Activated CD8-positive, alpha-beta memory T cell treated with anti-CD3 and anti-CD28 coated beads, Interleukin-2, amount 50 U/mL, for 24 hours (primary cell): Measurements from ENCODE around the gene TAGAP.
A peak's percentile ranks its signal among the peaks of the same experiment; 100 is the strongest.

ENCODE experiments used
- DNase-seq: peaks from one replicate; pipeline ENCODE4 v3.0.0-alpha.2; 2020; ENCODE audit errors: extremely low read depth

TAGAP gene

GRCh38 chr6:159044899-159045727 lies at the start of gene TAGAP:
TAGAP (minus strand) TSS chr6:159044991; CDS start chr6:159044146, 845 bp downstream.
- peak; percentile 76 for DNase-seq

GRCh38 chr6:159093609-159094443 lies 49.0 kb upstream of the TAGAP start:
- no peak for DNase-seq

GRCh38 chr6:159092631-159093030 lies 47.8 kb upstream of the TAGAP start:
- DNase-seq, result no peak

- DNase-seq, result no peak
These were observed 46.0 kb upstream of the TAGAP start for GRCh38 chr6:159090530-159091480.

GRCh38 chr6:159089909-159090308 lies 45.1 kb upstream of the TAGAP start:
- DNase-seq, result no peak

- DNase-seq, result no peak
These were observed 44.7 kb upstream of the TAGAP start for GRCh38 chr6:159089443-159089842.

GRCh38 chr6:159086033-159086618 lies 41.3 kb upstream of the TAGAP start:
- DNase-seq, result no peak

GRCh38 chr6:159085396-159085895 lies 40.7 kb upstream of the TAGAP start:
- no peak for DNase-seq

- no peak for DNase-seq
These were observed 39.8 kb upstream of the TAGAP start for GRCh38 chr6:159084493-159085091.

GRCh38 chr6:159083146-159083545 lies 38.4 kb upstream of the TAGAP start:
- DNase-seq, result no peak

GRCh38 chr6:159082039-159082815 lies 37.4 kb upstream of the TAGAP start:
- DNase-seq, result no peak

- DNase-seq, result no peak
These were observed 35.6 kb upstream of the TAGAP start for GRCh38 chr6:159080217-159080976.

- no peak for DNase-seq
These were observed 34.6 kb upstream of the TAGAP start for GRCh38 chr6:159079367-159079766.

- DNase-seq, result peak; percentile 44
These were observed 32.3 kb upstream of the TAGAP start for GRCh38 chr6:159077123-159077522.

GRCh38 chr6:159075506-159076228 lies 30.9 kb upstream of the TAGAP start:
- no peak for DNase-seq

GRCh38 chr6:159074876-159075275 lies 30.1 kb upstream of the TAGAP start:
- no peak for DNase-seq

GRCh38 chr6:159074120-159074684 lies 29.4 kb upstream of the TAGAP start:
- DNase-seq, result no peak
